Suppressor macrophage treated with lipopolysaccharide for 4 hours (primary cell): ENCODE results near the gene LRRC1.
"Not testable (repeated sequence)": the region's sequence is repeated elsewhere in the genome, so short reads cannot be mapped to it uniquely, and the experiment has no call there.

Experiments used
- DNase-seq: peaks from one replicate; pipeline ENCODE4 v3.0.0-alpha.2; 2020

The LRRC1 gene

GRCh38 chr6:53794720-53795339 is at the start of gene LRRC1:
TSS of gene LRRC1 (plus strand) at chr6:53795005. CDS start at chr6:53795257, 252 bp downstream.
- peak; percentile 85 for DNase-seq

GRCh38 chr6:53746442-53747103 is 48.2 kb upstream of the LRRC1 start:
- no peak for DNase-seq

- no peak for DNase-seq
Measured at GRCh38 chr6:53750052-53750650, 44.7 kb upstream of the LRRC1 start.

GRCh38 chr6:53751417-53751816 is 43.4 kb upstream of the LRRC1 start:
- DNase-seq, result no peak

- no peak for DNase-seq
Measured at GRCh38 chr6:53752440-53752839, 42.4 kb upstream of the LRRC1 start.

GRCh38 chr6:53752856-53753255 is 41.9 kb upstream of the LRRC1 start:
- no peak for DNase-seq

- no peak for DNase-seq
Measured at GRCh38 chr6:53754330-53754729, 40.5 kb upstream of the LRRC1 start.

- DNase-seq, result no peak
Measured at GRCh38 chr6:53756396-53756795, 38.4 kb upstream of the LRRC1 start.

GRCh38 chr6:53758496-53758895 is 36.3 kb upstream of the LRRC1 start:
- no peak for DNase-seq

GRCh38 chr6:53761036-53761435 is 33.8 kb upstream of the LRRC1 start:
- DNase-seq, result no peak

GRCh38 chr6:53765270-53765669 is 29.5 kb upstream of the LRRC1 start:
- no peak for DNase-seq

GRCh38 chr6:53766930-53767329 is 27.9 kb upstream of the LRRC1 start:
- no peak for DNase-seq

GRCh38 chr6:53767941-53768340 is 26.9 kb upstream of the LRRC1 start:
- no peak for DNase-seq

GRCh38 chr6:53768636-53769035 is 26.2 kb upstream of the LRRC1 start:
- no peak for DNase-seq

- DNase-seq, result no peak
Measured at GRCh38 chr6:53770780-53771249, 24.0 kb upstream of the LRRC1 start.

GRCh38 chr6:53771785-53772624 is 22.8 kb upstream of the LRRC1 start:
- DNase-seq, result no peak

GRCh38 chr6:53773044-53773696 is 21.6 kb upstream of the LRRC1 start:
- DNase-seq, result no peak

- DNase-seq, result not testable (repeated sequence)
Measured at GRCh38 chr6:53776152-53776551, 18.7 kb upstream of the LRRC1 start.

- not testable (repeated sequence) for DNase-seq
Measured at GRCh38 chr6:53784991-53785390, 9.8 kb upstream of the LRRC1 start.

GRCh38 chr6:53786832-53787231 is 8.0 kb upstream of the LRRC1 start:
- DNase-seq, result no peak

- no peak for DNase-seq
Measured at GRCh38 chr6:53790886-53791285, 3.9 kb upstream of the LRRC1 start.

- DNase-seq, result no peak
Measured at GRCh38 chr6:53792016-53792415, 2.8 kb upstream of the LRRC1 start.

GRCh38 chr6:53792973-53793317 is 1.9 kb upstream of the LRRC1 start:
- no peak for DNase-seq
